Fibroblast of lung (primary cell): Measurements from ENCODE around the gene SLC44A4. TPM values are rescaled to one million over a fixed set of nuclear protein-coding genes. Genes with fewer than 3 reads are reported as not detected.

ENCODE experiments used
- DNase-seq, 2 donors: peaks; one replicate each; pipeline versions ENCODE4 v3.0.0 to v3.0.0-alpha.2; 2010; ENCODE audit warnings: low read depth in 2 of 2
- H2AFZ ChIP-seq: 2 replicates; pipeline ENCODE4 v1.5.1; 2012; ENCODE audit warnings: low read length, control low read depth, inconsistent platforms
- H3K27ac ChIP-seq: 2 replicates; pipeline ENCODE4 v1.5.1; 2011; ENCODE audit warnings: low read length, control low read depth; ENCODE audit not compliant: insufficient read depth
- H3K27me3 ChIP-seq: 2 replicates; pipeline ENCODE4 v1.5.1; 2011; ENCODE audit warnings: mild to moderate bottlenecking, low read length; ENCODE audit not compliant: control insufficient read depth, insufficient read depth
- H3K36me3 ChIP-seq: 2 replicates; pipeline ENCODE4 v1.5.1; 2011; ENCODE audit warnings: low read length; ENCODE audit not compliant: control insufficient read depth, insufficient read depth
- H3K4me1 ChIP-seq: 2 replicates; pipeline ENCODE4 v1.5.1; 2011; ENCODE audit warnings: low read length; ENCODE audit not compliant: control insufficient read depth, insufficient read depth; ENCODE audit errors: extremely low read depth
- H3K4me2 ChIP-seq: 2 replicates; pipeline ENCODE4 v1.5.1; 2011; ENCODE audit warnings: low read length, control low read depth; ENCODE audit not compliant: insufficient read depth; ENCODE audit errors: extremely low read depth
- H3K4me3 ChIP-seq, 4 experiments: fragments of 200-600 bp in 1 of 4; sonication (generic) in 1 of 4; replicated peaks in 1 of 4; 2 replicates each; pipeline ENCODE4 v1.5.1; 2011 to 2016; ENCODE audit warnings: low read length in 4 of 4, low read depth in 3 of 4, mild to moderate bottlenecking in 3 of 4, control low read depth in 2 of 4, inconsistent platforms in 1 of 4, mixed read lengths in 1 of 4; ENCODE audit not compliant: insufficient read depth in 1 of 4; ENCODE audit errors: control extremely low read depth in 1 of 4
- H3K79me2 ChIP-seq: 2 replicates; pipeline ENCODE4 v1.5.1; 2012; ENCODE audit warnings: mild to moderate bottlenecking, low read length, inconsistent platforms; ENCODE audit not compliant: control insufficient read depth, insufficient read depth
- H3K9ac ChIP-seq: 2 replicates; pipeline ENCODE4 v1.5.1; 2011; ENCODE audit warnings: mild to moderate bottlenecking, low read length, control low read depth; ENCODE audit not compliant: insufficient read depth
- H3K9me3 ChIP-seq: 2 replicates; pipeline ENCODE4 v1.5.1; 2012; ENCODE audit warnings: low read depth, low read length; ENCODE audit not compliant: control insufficient read depth, insufficient read depth
- H4K20me1 ChIP-seq: 2 replicates; pipeline ENCODE4 v1.5.1; 2011; ENCODE audit warnings: low read length; ENCODE audit not compliant: control insufficient read depth, insufficient read depth; ENCODE audit errors: extremely low read depth
- CTCF ChIP-seq, 2 donors: IDR thresholded peaks in 1 of 2; conservative IDR thresholded peaks in 1 of 2; 1 replicate in 1 of 2; 2 replicates in 1 of 2; pipeline ENCODE4 v1.5.1; 2011 to 2012; ENCODE audit warnings: low read length in 2 of 2, control low read depth in 1 of 2, inconsistent platforms in 1 of 2, low read depth in 1 of 2, mild to moderate bottlenecking in 1 of 2
- EZH2 ChIP-seq: IDR thresholded peaks from 2 replicates; pipeline ENCODE4 v1.5.1; 2012; ENCODE audit warnings: low read length, control low read depth, mild to moderate bottlenecking; ENCODE audit errors: missing control alignments
- polyA plus RNA-seq, 2 donors: library from polyadenylated mRNA; depleted of rRNA in 1 of 2; stranded (reverse) in 1 of 2; unstranded in 1 of 2; fragments of >200 nt; gene quantifications; 2 replicates each; pipeline ENCODE4 v1.2.1, GENCODE V29; 2011 to 2012; ENCODE audit warnings: missing spikeins in 1 of 2
- total RNA-seq: library from RNA; depleted of rRNA; stranded (reverse); fragments of >200 nt; gene quantifications from 2 replicates; pipeline ENCODE4 v1.2.1, GENCODE V29; 2014

Gene SLC44A4
- total and polyA plus RNA-seq, 2 donors (not counting 1 experiment from before 2014, with no cell fraction given): not detected

GRCh38 chr6:31919624-31920303 is 41.0 kb upstream of the SLC44A4 start:
- H3K27ac ChIP-seq: no peak overlapping the region
- no peaks in the 10 kb centered on the region for H3K79me2 ChIP-seq
- no peak overlapping the region for H2AFZ ChIP-seq
- H3K9ac ChIP-seq: no peak overlapping the region
- H3K4me2 ChIP-seq: no peak overlapping the region
- H3K4me1 ChIP-seq: no peaks in the 10 kb centered on the region
- no peaks in the 10 kb centered on the region for H4K20me1 ChIP-seq
- no peaks in the 10 kb centered on the region for H3K9me3 ChIP-seq
- no peak for DNase-seq
- no peaks in the 10 kb centered on the region for H3K36me3 ChIP-seq
- H3K4me3 ChIP-seq: no peak overlapping the region
- TF ChIP-seq CTCF (conservative IDR thresholded peaks at IDR 0.05 in 1 of 2, IDR thresholded peaks at IDR 0.05 in 1 of 2; ENCODE audit: low read depth in 1 of 2, low read length in 2 of 2) (no peak), EZH2 (no peak)
- H3K27me3 ChIP-seq: no peaks in the 10 kb centered on the region

GRCh38 chr6:31918069-31918720 is 39.4 kb upstream of the SLC44A4 start:
- no peak overlapping the region for H3K9ac ChIP-seq
- no peaks in the 10 kb centered on the region for H4K20me1 ChIP-seq
- no peaks in the 10 kb centered on the region for H3K27me3 ChIP-seq
- H3K4me1 ChIP-seq: no peaks in the 10 kb centered on the region
- no peak overlapping the region for H2AFZ ChIP-seq
- no peak overlapping the region for H3K27ac ChIP-seq
- H3K4me3 ChIP-seq: no peak overlapping the region
- H3K4me2 ChIP-seq: no peak overlapping the region
- H3K36me3 ChIP-seq: no peaks in the 10 kb centered on the region
- no peaks in the 10 kb centered on the region for H3K79me2 ChIP-seq
- DNase-seq: no peak
- TF ChIP-seq CTCF (conservative IDR thresholded peaks at IDR 0.05 in 1 of 2, IDR thresholded peaks at IDR 0.05 in 1 of 2; ENCODE audit: low read depth in 1 of 2, low read length in 2 of 2): no peak
- TF ChIP-seq EZH2: no peak
- no peaks in the 10 kb centered on the region for H3K9me3 ChIP-seq

GRCh38 chr6:31915756-31916155 is 37.0 kb upstream of the SLC44A4 start:
- DNase-seq: no peak
- H3K4me1 ChIP-seq: peaks cover 3% of the 10 kb centered on the region
- no peak overlapping the region for H2AFZ ChIP-seq
- H3K9ac ChIP-seq: no peak overlapping the region
- H3K27ac ChIP-seq: no peak overlapping the region
- H3K27me3 ChIP-seq: no peaks in the 10 kb centered on the region
- H4K20me1 ChIP-seq: no peaks in the 10 kb centered on the region
- no peaks in the 10 kb centered on the region for H3K9me3 ChIP-seq
- no peaks in the 10 kb centered on the region for H3K79me2 ChIP-seq
- no peak overlapping the region for H3K4me2 ChIP-seq
- no peaks in the 10 kb centered on the region for H3K36me3 ChIP-seq
- H3K4me3 ChIP-seq: no peak overlapping the region
- TF ChIP-seq EZH2 (no peak), CTCF (conservative IDR thresholded peaks at IDR 0.05 in 1 of 2, IDR thresholded peaks at IDR 0.05 in 1 of 2; ENCODE audit: low read depth in 1 of 2, low read length in 2 of 2) (no peak)
